Measurements from ENCODE around the gene TTC39C. TPM values are rescaled to one million over a fixed set of nuclear protein-coding genes. Genes with fewer than 3 reads are reported as not detected.
"Not testable (repeated sequence)": the region's sequence is repeated elsewhere in the genome, so short reads cannot be mapped to it uniquely, and the experiment has no call there.

Gene TTC39C
- total and polyA plus RNA-seq, 12 donors = 3.5 to 8.1 (median 5.2) TPM

DNA sequence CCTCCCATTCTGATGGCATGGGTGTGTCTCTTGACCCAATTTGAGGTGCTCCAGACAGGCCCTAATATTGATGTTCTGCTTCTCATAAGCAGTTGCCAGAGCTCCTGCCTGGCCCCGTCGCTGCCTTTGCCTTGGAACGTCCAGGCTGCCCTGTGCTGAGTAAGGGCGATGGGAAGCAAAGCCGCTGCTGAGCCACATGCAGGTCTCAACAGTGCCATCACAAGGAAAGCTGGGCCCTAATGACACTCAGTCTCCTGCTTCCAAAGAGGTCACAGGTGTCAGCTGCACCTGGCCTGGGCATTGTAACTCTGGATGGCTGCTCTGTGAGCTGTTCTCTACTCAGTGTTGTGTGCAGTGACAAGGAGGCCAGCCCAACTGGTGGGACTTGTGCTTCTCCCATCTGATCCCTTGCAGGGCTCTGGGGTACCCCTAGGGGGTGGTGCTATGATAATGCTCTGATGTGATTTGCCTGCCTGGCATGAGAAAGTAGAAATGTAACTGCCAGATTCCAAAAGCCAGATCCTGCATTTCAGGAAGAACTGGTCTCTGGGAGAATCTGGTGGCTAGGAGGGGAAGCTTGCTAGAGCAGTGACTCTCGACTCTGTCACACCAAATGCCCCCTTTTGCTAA lies 8.7 kb downstream of the TTC39C start:
- TF ChIP-seq, protein P1, sequence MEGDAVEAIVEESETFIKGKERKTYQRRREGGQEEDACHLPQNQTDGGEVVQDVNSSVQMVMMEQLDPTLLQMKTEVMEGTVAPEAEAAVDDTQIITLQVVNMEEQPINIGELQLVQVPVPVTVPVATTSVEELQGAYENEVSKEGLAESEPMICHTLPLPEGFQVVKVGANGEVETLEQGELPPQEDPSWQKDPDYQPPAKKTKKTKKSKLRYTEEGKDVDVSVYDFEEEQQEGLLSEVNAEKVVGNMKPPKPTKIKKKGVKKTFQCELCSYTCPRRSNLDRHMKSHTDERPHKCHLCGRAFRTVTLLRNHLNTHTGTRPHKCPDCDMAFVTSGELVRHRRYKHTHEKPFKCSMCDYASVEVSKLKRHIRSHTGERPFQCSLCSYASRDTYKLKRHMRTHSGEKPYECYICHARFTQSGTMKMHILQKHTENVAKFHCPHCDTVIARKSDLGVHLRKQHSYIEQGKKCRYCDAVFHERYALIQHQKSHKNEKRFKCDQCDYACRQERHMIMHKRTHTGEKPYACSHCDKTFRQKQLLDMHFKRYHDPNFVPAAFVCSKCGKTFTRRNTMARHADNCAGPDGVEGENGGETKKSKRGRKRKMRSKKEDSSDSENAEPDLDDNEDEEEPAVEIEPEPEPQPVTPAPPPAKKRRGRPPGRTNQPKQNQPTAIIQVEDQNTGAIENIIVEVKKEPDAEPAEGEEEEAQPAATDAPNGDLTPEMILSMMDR (IDR thresholded peaks at IDR 0.05) = no peak
- WGBS, 2 donors = 96 to 99% methylated on average over 6 of the region's 6 CpGs
- H3K4me1 ChIP-seq = peaks cover 0 to 78% (median 0%) of the 10 kb centered on the region in 9 donors
- H3K9me3 ChIP-seq = no peaks in the 10 kb centered on the region
- no peak overlapping the region for H3K4me3 ChIP-seq
- ATAC-seq = no peak
- no peak overlapping the region for H3K27ac ChIP-seq
- no peaks in the 10 kb centered on the region for H3K36me3 ChIP-seq
- DNase-seq = no peak
- intact Hi-C loops (cut with DNase I) = loop anchor here in 2 of 10 donors (5.0 kb wide), 2 partner anchors 94 to 431 kb away; no protein-coding TSS in a partner anchor
- H3K27me3 ChIP-seq = no peaks in the 10 kb centered on the region

DNA sequence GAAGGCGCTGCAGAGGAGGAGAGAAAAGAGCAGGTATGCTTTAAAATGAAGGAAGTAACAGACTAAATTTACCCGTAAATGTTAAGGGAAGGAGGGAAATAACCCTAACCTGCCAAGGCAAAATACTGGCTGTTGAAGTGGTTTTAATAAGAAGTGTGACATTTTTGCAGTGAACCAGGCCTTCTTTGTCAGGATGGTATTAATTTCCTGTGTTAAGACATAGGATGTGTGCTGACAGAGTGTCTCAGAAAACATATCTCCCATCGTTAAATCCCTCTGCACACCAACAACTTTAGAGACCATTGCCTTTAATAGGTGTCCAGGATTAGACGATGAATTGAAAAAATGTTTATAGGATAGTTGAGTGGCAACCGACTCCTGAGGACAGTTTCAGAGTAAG lies 9.9 kb downstream of the TTC39C start:
- H3K9me3 ChIP-seq = no peaks in the 10 kb centered on the region
- no peak overlapping the region for H3K4me3 ChIP-seq
- DNase-seq (no peak), ATAC-seq (no peak)
- TF ChIP-seq, protein P1 (IDR thresholded peaks at IDR 0.05) = no peak
- H3K36me3 ChIP-seq = no peaks in the 10 kb centered on the region
- intact Hi-C loops (cut with DNase I) = loop anchor here in 2 of 10 donors (5.0 kb wide), 2 partner anchors 93 to 432 kb away; no protein-coding TSS in a partner anchor
- 89 to 90% methylated on average over 5 of the region's 5 CpGs for WGBS, 2 donors
- H3K27me3 ChIP-seq = no peaks in the 10 kb centered on the region
- peaks cover 0 to 69% (median 0%) of the 10 kb centered on the region in 9 donors for H3K4me1 ChIP-seq
- no peak overlapping the region for H3K27ac ChIP-seq

DNA sequence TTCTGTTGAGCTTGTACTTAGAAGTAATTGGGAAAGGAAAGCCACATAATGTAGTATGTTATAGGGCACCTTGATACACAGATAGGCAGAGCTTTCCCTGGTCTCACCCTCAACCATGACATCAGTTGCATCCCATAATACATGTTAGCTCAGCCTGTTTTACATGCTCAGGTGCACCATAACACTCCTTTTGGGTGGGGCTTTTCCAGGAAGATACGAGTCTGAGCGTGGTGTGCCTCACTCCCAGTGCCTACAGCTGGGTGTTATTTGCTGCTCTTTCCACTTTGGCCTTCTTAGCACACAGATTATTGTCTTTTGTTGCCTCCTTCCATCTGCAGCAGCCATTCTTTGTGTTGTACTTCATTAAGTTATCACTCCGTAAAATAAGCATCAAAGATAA lies 11.9 kb downstream of the TTC39C start:
- ATAC-seq = no peak
- WGBS, 2 donors = 98 to 99% methylated on average over 3 of the region's 3 CpGs
- no peak overlapping the region for H3K4me3 ChIP-seq
- no peaks in the 10 kb centered on the region for H3K36me3 ChIP-seq
- no peaks in the 10 kb centered on the region for H3K27me3 ChIP-seq
- H3K4me1 ChIP-seq = peaks cover 0 to 51% (median 0%) of the 10 kb centered on the region in 9 donors
- TF ChIP-seq, protein P1 (IDR thresholded peaks at IDR 0.05) = no peak
- no peak for DNase-seq
- intact Hi-C loops (cut with DNase I) = no loop called here
- no peak overlapping the region for H3K27ac ChIP-seq
- H3K9me3 ChIP-seq = no peaks in the 10 kb centered on the region

DNA sequence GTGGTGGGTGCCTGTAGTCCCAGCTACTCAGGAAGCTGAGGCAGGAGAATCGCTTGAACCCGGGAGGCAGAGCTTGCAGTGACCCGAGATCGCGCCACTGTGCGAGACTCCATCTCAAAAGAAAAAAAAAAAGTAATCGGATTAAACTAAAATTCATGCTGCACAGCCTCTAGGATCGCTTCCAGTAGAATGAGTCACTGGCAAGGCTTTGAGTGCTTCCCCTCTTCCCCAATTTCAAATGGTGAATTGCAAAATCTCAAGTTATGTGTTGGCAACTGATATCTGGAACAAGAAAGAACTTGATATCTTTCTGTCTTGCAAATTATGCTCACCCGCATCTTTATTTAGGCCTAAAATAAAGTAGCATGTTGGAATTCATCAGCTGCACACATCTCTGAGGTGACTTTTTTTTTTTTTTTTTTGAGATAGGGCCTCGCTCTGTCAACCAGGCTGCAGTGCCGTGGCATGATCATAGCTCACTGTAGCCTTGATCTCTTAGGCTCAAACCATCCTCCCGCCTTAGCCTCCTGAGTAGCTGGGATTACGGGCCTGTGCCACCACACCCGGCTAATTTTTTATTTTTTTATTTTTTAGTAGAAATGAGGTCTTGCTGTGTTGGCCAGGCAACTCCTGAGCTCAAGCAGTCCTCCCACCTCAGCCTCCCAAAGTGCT lies 12.7 kb downstream of the TTC39C start:
- peak overlapping the region in 1 of 10 donors; percentile 17 for H3K4me3 ChIP-seq

DNA sequence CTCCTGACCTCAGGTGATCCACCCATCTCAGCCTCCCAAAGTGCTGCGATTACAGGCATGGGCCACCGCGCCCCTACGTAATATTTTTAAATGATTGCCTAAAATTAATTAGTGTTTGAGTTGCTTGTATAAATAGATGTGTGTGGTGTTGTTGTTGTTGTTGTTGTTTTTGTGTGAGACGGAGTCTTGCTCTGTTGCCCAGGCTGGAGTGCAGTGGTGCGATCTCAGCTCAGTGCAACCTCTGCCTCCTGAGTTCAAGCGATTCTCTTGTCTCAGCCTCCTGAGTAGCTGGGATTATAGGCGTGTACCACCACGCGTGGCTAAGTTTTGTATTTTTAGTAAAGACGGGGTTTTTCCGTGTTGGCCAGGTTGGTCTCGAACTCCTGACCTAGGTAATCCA lies 14.4 kb downstream of the TTC39C start:
- ATAC-seq; H3K4me3 ChIP-seq; H3K27me3 ChIP-seq; H3K27ac ChIP-seq; H3K36me3 ChIP-seq; intact Hi-C loops (cut with DNase I); H3K9me3 ChIP-seq; DNase-seq: not testable (repeated sequence)
- WGBS, 2 donors = 99% methylated on average over 13 of the region's 13 CpGs
- peaks cover 0 to 34% (median 0%) of the 10 kb centered on the region in 9 donors for H3K4me1 ChIP-seq

More for the DNA sequence above, 12.7 kb downstream of the TTC39C start:
- Histone ChIP-seq H3K36me3 (no peaks in the 10 kb centered on the region), H3K27ac (peak overlapping the region in 1 of 10 donors; percentile 57), H3K27me3 (no peaks in the 10 kb centered on the region), H3K9me3 (no peaks in the 10 kb centered on the region), H3K4me1 (peaks cover 0 to 42% (median 0%) of the 10 kb centered on the region in 9 donors)
- DNase-seq (peak in 1 of 2 donors; percentile 22), ATAC-seq (peak in 7 of 8 donors; percentile 34 to 86 (median 63))
- TF ChIP-seq, protein P1 (IDR thresholded peaks at IDR 0.05) = no peak
- WGBS, 2 donors = 81 to 83% methylated on average over 14 of the region's 14 CpGs
- intact Hi-C loops (cut with DNase I) = no loop called here

Measured in heart right ventricle (tissue), 16 donors.